ENCODE data around the gene DAAM2. TPM values are rescaled to one million over a fixed set of nuclear protein-coding genes. Genes with fewer than 3 reads are reported as not detected.

Gene DAAM2
- total and polyA plus RNA-seq, 2 donors, result 1.1 to 4.2 TPM

DNA sequence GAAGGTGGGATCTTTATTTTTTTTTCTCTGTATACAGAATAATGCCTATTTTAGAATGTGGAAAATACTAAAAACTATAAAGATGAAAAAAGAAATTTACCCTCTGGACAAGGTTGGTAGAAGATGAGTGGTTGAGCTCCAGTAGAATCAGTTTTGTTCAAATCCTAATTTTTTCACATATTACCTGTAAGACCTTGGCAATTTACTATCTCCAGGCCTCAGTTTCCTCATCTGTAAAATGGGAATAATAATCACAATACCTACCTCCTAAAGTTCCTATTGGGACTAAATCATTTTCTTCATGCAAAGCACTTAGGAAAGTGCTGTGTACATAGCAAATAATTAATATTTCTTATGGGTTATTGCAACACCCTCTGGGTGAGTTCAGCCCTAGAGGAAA is 28.4 kb downstream of the DAAM2 start:
- H3K27ac ChIP-seq (ENCODE audit: low read depth in 1 of 2, low read length in 1 of 2), result no peak overlapping the region
- no peak for DNase-seq (ENCODE audit: low read depth in 6 of 9, low spot score in 9 of 9)
- H3K4me3 ChIP-seq (ENCODE audit: low read length in 2 of 2), result no peak overlapping the region
- no peaks in the 10 kb centered on the region for H3K9me3 ChIP-seq (ENCODE audit: control insufficient read depth in 2 of 2, insufficient read depth in 1 of 2, low read length in 1 of 2)
- no peaks in the 10 kb centered on the region for H3K36me3 ChIP-seq (ENCODE audit: control insufficient read depth in 2 of 2, insufficient read depth in 2 of 2, low read length in 1 of 2)
- no peaks in the 10 kb centered on the region for H3K4me1 ChIP-seq (ENCODE audit: control insufficient read depth in 2 of 2, insufficient read depth in 2 of 2, low read length in 2 of 2)
- no peaks in the 10 kb centered on the region for H3K27me3 ChIP-seq (ENCODE audit: control insufficient read depth in 2 of 2, insufficient read depth in 1 of 2, low read length in 1 of 2)

DNA sequence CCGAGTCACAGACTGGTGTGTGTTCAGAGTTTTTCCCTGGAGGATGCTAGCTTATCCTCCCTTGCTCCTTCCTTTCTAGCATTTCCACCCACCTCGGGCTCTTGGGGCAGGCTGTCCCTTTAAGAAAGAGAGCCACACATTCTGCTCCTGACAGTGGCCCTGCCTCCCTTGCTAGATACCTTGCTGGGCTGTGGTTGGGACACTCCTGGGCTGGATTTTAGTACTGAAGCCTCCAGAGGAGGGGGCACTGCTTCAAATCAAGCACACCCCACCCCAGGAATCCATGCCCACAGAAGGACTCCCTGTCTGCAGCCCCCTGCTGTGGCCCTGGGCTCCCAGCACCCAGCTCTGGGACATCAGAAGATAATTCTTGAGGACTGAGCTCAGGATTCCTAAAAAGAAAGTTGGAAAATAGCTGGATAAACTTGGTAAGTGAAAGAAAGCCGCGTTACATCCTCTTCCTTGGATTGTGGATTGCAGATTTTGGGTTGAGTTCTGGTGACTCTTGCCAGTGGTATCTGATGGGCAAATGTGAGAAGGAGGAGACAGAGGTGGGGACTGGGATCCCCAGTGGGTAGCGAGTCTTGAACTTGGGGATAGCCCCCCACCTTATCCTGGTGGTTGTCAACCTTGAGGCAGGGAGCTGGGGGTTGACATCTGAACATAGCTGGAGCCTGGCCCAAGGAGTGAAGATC is 29.0 kb downstream of the DAAM2 start:
- WGBS, result 93% methylated on average over 5 of the region's 5 CpGs
- H3K4me3 ChIP-seq (ENCODE audit: low read length in 2 of 2), result no peak overlapping the region

DNA sequence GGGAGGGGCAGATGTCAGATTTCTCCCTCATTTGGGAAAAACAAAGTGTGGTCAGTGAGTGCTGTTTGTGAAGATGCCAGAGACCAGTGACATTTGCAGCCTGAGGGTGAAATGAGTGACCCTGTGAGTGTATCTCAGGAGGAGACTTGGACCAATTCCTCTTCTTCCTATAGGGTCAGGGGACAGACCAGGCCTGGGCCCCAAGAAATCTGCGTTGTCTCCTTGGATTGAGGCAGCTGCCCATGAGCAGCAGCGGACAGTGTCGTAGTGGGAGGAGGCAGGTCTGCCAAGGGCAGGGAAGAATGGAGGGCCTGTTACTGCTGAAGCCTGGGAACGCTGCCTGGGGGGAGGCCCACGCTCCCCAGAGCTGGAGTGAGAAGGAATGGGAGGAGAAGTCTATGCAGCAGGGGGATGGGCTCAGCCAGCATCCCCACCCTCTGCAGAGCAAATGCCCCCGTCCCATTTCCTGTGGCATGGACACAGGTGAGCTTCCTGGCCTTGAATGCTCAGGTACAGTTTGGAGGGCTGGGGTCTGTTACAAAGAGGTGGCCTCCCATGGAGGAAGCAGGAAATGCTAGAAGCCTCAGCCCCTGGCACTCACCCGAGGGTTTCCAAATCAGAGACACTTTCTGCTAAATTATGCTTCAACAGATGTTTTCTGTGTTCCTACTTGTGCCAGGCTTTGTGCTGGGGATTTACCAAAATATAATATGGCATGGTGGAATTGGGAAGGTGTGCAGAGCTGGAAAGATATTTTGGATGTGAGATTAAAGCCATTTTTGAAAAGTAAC is 29.8 kb downstream of the DAAM2 start:
- Histone ChIP-seq H3K4me3 (ENCODE audit: low read length in 2 of 2) (no peak overlapping the region), H3K4me1 (ENCODE audit: control insufficient read depth in 2 of 2, insufficient read depth in 2 of 2, low read length in 2 of 2) (no peaks in the 10 kb centered on the region), H3K27me3 (ENCODE audit: control insufficient read depth in 2 of 2, insufficient read depth in 1 of 2, low read length in 1 of 2) (no peaks in the 10 kb centered on the region), H3K36me3 (ENCODE audit: control insufficient read depth in 2 of 2, insufficient read depth in 2 of 2, low read length in 1 of 2) (no peaks in the 10 kb centered on the region), H3K9me3 (ENCODE audit: control insufficient read depth in 2 of 2, insufficient read depth in 1 of 2, low read length in 1 of 2) (no peaks in the 10 kb centered on the region), H3K27ac (ENCODE audit: low read depth in 1 of 2, low read length in 1 of 2) (no peak overlapping the region)
- WGBS, result 83% methylated on average over 7 of the region's 7 CpGs
- DNase-seq (ENCODE audit: low read depth in 6 of 9, low spot score in 9 of 9), result no peak

More for the DNA sequence above, 29.0 kb downstream of the DAAM2 start:
- no peaks in the 10 kb centered on the region for H3K4me1 ChIP-seq (ENCODE audit: control insufficient read depth in 2 of 2, insufficient read depth in 2 of 2, low read length in 2 of 2)
- DNase-seq (ENCODE audit: low read depth in 6 of 9, low spot score in 9 of 9), result no peak
- no peak overlapping the region for H3K27ac ChIP-seq (ENCODE audit: low read depth in 1 of 2, low read length in 1 of 2)
- no peaks in the 10 kb centered on the region for H3K9me3 ChIP-seq (ENCODE audit: control insufficient read depth in 2 of 2, insufficient read depth in 1 of 2, low read length in 1 of 2)
- no peaks in the 10 kb centered on the region for H3K27me3 ChIP-seq (ENCODE audit: control insufficient read depth in 2 of 2, insufficient read depth in 1 of 2, low read length in 1 of 2)
- no peaks in the 10 kb centered on the region for H3K36me3 ChIP-seq (ENCODE audit: control insufficient read depth in 2 of 2, insufficient read depth in 2 of 2, low read length in 1 of 2)

DNA sequence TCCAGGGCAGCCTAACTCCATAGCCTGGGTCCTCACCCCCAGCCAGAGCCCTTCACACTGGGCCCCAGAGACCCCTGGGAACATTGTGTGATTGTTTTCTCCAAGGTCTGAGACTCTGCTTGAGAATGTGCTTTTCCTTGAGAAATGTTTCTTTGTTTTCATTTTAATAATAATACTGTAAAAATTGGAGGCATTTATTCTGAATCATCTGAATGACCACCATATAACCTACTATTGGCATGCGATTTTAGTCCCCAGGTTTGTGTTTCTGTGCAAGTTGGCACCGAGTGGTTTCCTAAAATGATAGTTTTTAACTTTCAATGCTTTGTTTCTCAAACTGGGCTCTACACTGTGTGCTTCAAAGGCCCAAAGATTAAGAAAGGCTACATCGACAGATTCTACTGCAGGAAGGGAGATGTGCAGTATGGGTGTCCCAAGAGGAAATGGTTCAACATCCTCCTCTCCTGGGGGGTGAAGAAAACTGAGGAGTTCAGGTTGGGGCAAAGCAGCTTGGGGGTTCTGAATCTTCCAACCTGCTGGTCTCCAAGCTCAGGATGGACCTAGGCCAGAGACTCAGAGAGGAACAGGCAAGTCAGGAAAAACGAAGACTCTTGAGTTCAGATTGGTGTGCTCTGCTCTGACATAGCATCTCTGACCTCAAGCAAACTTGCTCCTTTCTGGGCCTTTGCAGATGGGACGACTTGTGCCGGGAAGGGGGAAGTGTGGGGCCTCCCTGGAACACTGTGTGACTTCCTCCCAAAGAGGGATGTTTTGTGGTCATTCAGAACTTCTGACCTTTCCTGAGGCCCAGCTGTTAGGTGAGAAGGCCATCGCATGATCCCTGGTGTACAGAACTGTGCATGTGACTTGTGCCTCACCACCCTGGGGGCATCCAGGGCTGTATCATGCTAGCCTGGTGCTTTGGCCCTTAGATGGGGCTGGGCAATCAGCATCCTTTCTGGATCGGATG is 31.0 kb downstream of the DAAM2 start:
- Histone ChIP-seq H3K27ac (ENCODE audit: low read depth in 1 of 2, low read length in 1 of 2) (no peak overlapping the region), H3K36me3 (ENCODE audit: control insufficient read depth in 2 of 2, insufficient read depth in 2 of 2, low read length in 1 of 2) (no peaks in the 10 kb centered on the region), H3K4me3 (ENCODE audit: low read length in 2 of 2) (no peak overlapping the region), H3K27me3 (ENCODE audit: control insufficient read depth in 2 of 2, insufficient read depth in 1 of 2, low read length in 1 of 2) (no peaks in the 10 kb centered on the region), H3K4me1 (ENCODE audit: control insufficient read depth in 2 of 2, insufficient read depth in 2 of 2, low read length in 2 of 2) (no peaks in the 10 kb centered on the region), H3K9me3 (ENCODE audit: control insufficient read depth in 2 of 2, insufficient read depth in 1 of 2, low read length in 1 of 2) (no peaks in the 10 kb centered on the region)
- WGBS, result 67% methylated on average over 8 of the region's 8 CpGs
- no peak for DNase-seq (ENCODE audit: low read depth in 6 of 9, low spot score in 9 of 9)

DNA sequence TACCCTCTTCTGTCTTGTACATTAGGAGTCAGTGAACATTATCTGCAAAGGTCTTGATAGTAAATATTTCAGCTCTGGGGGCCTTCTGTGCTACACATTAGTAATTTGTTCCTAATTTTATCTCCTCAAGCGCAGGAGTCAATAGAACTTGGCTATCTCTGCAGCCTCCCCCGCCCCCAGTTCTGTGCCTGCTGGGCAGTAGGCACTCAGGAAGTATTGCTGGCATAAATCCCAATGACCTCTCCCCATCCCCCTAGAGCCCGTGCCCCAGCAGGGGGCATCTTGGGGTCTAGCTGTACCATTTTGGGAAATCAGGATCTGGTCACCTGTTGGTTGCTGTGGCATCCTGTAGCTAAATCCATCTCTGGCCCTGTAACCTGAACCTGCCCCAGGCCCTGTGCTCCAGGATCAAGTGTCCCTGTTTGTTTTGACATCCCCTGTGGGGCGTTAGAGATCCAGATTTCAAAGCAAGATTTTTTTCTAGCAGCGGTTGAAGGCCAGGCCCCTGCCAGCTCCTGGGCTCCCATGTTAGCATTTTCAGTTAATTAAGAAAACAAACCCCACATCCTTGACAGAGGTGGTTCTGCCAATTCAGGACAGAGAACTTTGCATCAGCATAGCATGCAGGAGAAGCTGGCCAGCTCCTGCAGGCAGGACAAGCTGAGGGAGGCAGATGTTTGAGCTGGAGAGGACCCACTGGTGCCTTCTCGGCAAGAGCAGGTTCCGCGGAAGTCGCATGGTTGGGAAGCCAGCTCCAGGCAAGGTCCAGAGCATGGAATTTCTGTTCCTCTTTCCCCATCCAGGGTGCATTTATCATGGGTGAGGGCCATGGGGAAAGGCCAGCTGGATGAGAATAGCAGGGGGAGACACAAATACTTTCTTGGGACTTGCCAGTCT is 32.1 kb downstream of the DAAM2 start:
- H3K36me3 ChIP-seq (ENCODE audit: control insufficient read depth in 2 of 2, insufficient read depth in 2 of 2, low read length in 1 of 2), result no peaks in the 10 kb centered on the region
- H3K27ac ChIP-seq (ENCODE audit: low read depth in 1 of 2, low read length in 1 of 2), result no peak overlapping the region
- no peaks in the 10 kb centered on the region for H3K9me3 ChIP-seq (ENCODE audit: control insufficient read depth in 2 of 2, insufficient read depth in 1 of 2, low read length in 1 of 2)
- H3K4me1 ChIP-seq (ENCODE audit: control insufficient read depth in 2 of 2, insufficient read depth in 2 of 2, low read length in 2 of 2), result no peaks in the 10 kb centered on the region
- H3K4me3 ChIP-seq (ENCODE audit: low read length in 2 of 2), result no peak overlapping the region
- 92% methylated on average over 9 of the region's 9 CpGs for WGBS
- H3K27me3 ChIP-seq (ENCODE audit: control insufficient read depth in 2 of 2, insufficient read depth in 1 of 2, low read length in 1 of 2), result no peaks in the 10 kb centered on the region
- DNase-seq (ENCODE audit: low read depth in 6 of 9, low spot score in 9 of 9), result no peak

DNA sequence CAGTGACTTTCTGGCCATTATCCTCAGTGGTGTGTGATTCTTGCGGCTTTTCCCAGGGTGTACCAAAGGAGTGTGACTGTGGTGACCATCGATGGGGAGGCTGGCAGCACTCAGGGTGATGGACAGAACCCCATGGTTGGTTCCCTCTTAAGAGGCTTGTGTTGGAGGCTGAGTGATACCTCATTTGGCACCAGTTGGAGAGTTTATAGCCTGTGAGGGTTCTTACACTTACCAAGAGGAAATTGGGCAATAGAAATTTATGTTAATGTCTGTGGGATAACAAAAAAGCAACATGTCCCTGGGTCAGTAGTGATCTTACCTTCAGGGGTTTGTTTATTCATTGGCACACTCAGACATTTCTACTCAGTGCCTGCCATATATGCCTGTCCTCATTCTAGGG is 37.2 kb downstream of the DAAM2 start:
- no peaks in the 10 kb centered on the region for H3K36me3 ChIP-seq (ENCODE audit: control insufficient read depth in 2 of 2, insufficient read depth in 2 of 2, low read length in 1 of 2)
- no peak overlapping the region for H3K27ac ChIP-seq (ENCODE audit: low read depth in 1 of 2, low read length in 1 of 2)
- H3K4me3 ChIP-seq (ENCODE audit: low read length in 2 of 2), result no peak overlapping the region
- no peaks in the 10 kb centered on the region for H3K9me3 ChIP-seq (ENCODE audit: control insufficient read depth in 2 of 2, insufficient read depth in 1 of 2, low read length in 1 of 2)
- H3K4me1 ChIP-seq (ENCODE audit: control insufficient read depth in 2 of 2, insufficient read depth in 2 of 2, low read length in 2 of 2), result no peaks in the 10 kb centered on the region
- H3K27me3 ChIP-seq (ENCODE audit: control insufficient read depth in 2 of 2, insufficient read depth in 1 of 2, low read length in 1 of 2), result no peaks in the 10 kb centered on the region
- WGBS, result 93% methylated on average over 2 of the region's 2 CpGs
- no peak for DNase-seq (ENCODE audit: low read depth in 6 of 9, low spot score in 9 of 9)

DNA sequence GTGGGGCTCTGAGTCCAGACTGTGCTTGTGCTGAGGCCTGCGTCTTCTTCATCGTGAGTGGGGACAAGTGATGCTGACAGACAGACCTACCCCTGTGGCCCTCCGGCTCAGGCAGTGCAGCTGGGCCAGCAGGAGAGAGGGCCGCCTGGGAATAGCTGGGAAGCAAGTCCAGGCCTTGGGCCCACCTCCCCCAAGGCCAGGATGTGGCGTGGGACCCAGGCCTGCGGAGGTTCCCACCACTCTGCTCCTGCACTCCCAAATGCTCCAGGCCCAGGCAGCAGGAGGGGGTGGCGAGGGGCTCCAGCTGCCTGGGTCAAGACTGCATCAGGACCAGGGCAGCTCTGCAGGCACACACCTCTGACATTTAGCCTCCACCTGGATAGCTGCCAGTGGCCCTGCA is 38.3 kb downstream of the DAAM2 start:
- no peak for DNase-seq (ENCODE audit: low read depth in 6 of 9, low spot score in 9 of 9)
- H3K9me3 ChIP-seq (ENCODE audit: control insufficient read depth in 2 of 2, insufficient read depth in 1 of 2, low read length in 1 of 2), result no peaks in the 10 kb centered on the region
- H3K27ac ChIP-seq (ENCODE audit: low read depth in 1 of 2, low read length in 1 of 2), result no peak overlapping the region
- no peaks in the 10 kb centered on the region for H3K27me3 ChIP-seq (ENCODE audit: control insufficient read depth in 2 of 2, insufficient read depth in 1 of 2, low read length in 1 of 2)
- no peak overlapping the region for H3K4me3 ChIP-seq (ENCODE audit: low read length in 2 of 2)
- H3K36me3 ChIP-seq (ENCODE audit: control insufficient read depth in 2 of 2, insufficient read depth in 2 of 2, low read length in 1 of 2), result no peaks in the 10 kb centered on the region
- H3K4me1 ChIP-seq (ENCODE audit: control insufficient read depth in 2 of 2, insufficient read depth in 2 of 2, low read length in 2 of 2), result no peaks in the 10 kb centered on the region
- WGBS, result 94% methylated on average over 7 of the region's 7 CpGs

DNA sequence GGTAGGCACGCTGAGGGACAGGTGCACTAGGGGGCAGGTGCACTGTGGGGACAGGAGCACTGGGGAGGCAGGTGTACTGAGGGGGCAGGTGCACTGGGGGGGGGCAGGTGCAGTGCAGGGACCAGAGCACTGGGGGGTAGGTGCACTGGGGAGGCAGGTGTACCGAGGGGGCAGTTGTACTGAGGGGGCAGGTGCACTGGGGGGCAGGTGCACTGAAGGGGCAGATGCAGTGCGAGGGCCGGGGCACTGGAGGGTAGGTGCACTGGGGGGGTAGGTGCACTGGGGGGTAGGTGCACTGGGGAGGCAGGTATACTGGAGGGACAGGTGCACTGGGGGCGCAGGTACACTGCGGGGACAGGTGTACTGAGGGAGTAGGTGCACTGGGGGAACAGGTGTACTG is 39.5 kb downstream of the DAAM2 start:
- WGBS, result 95% methylated on average over 6 of the region's 6 CpGs
- H3K4me3 ChIP-seq (ENCODE audit: low read length in 2 of 2), result no peak overlapping the region
- no peaks in the 10 kb centered on the region for H3K27me3 ChIP-seq (ENCODE audit: control insufficient read depth in 2 of 2, insufficient read depth in 1 of 2, low read length in 1 of 2)
- H3K4me1 ChIP-seq (ENCODE audit: control insufficient read depth in 2 of 2, insufficient read depth in 2 of 2, low read length in 2 of 2), result no peaks in the 10 kb centered on the region
- no peaks in the 10 kb centered on the region for H3K9me3 ChIP-seq (ENCODE audit: control insufficient read depth in 2 of 2, insufficient read depth in 1 of 2, low read length in 1 of 2)
- no peaks in the 10 kb centered on the region for H3K36me3 ChIP-seq (ENCODE audit: control insufficient read depth in 2 of 2, insufficient read depth in 2 of 2, low read length in 1 of 2)
- no peak overlapping the region for H3K27ac ChIP-seq (ENCODE audit: low read depth in 1 of 2, low read length in 1 of 2)
- DNase-seq (ENCODE audit: low read depth in 6 of 9, low spot score in 9 of 9), result no peak

Measured in thymus (tissue), 11 donors.